Cardiac muscle cell (in vitro differentiated cells and primary cell): ENCODE results near the gene RAP1A. TPM values are rescaled to one million over a fixed set of nuclear protein-coding genes. Genes with fewer than 3 reads are reported as not detected.
"Not testable (repeated sequence)": the region's sequence is repeated elsewhere in the genome, so short reads cannot be mapped to it uniquely, and the experiment has no call there.

Source experiments
- DNase-seq, 2 donors: peaks; one replicate each; pipeline versions ENCODE4 v3.0.0 to v3.0.0-alpha.2; 2010 to 2017; ENCODE audit warnings: low read depth in 1 of 2, low spot score in 1 of 2
- H3K27ac ChIP-seq: fragments of 200-600 bp; sonication (generic); 2 replicates; pipeline ENCODE4 v1.5.1; 2016
- H3K27me3 ChIP-seq: fragments of 200-600 bp; sonication (generic); 2 replicates; pipeline ENCODE4 v1.6.0; 2016; ENCODE audit warnings: control low read depth
- H3K36me3 ChIP-seq: fragments of 200-600 bp; sonication (generic); 2 replicates; pipeline ENCODE4 v1.5.1; 2016; ENCODE audit warnings: control low read depth
- H3K4me1 ChIP-seq: fragments of 200-600 bp; sonication (generic); 2 replicates; pipeline ENCODE4 v1.8.1; 2017; ENCODE audit warnings: low read depth, mild to moderate bottlenecking, mixed run types
- H3K4me3 ChIP-seq: fragments of 200-600 bp; sonication (generic); 2 replicates; pipeline ENCODE4 v1.5.1; 2016; ENCODE audit warnings: mild to moderate bottlenecking
- H3K9me3 ChIP-seq: fragments of 200-600 bp; sonication (generic); 2 replicates; pipeline ENCODE4 v1.5.1; 2017; ENCODE audit warnings: low read depth, mild to moderate bottlenecking, control low read depth
- CTCF ChIP-seq: IDR thresholded peaks from 2 replicates; pipeline ENCODE4 v1.5.1; 2012; ENCODE audit warnings: low read depth, mild to moderate bottlenecking, low read length
- polyA plus RNA-seq: library from polyadenylated mRNA; unstranded; fragments of >200 nt; fragmentation: Nextera tagmentation; extraction: Ambion mirVana; gene quantifications from 2 replicates; pipeline ENCODE4 v1.2.1, GENCODE V29; 2016
- total RNA-seq: library from RNA; depleted of rRNA; stranded (reverse); fragments of >200 nt; gene quantifications from 2 replicates; pipeline ENCODE4 v1.2.3, GENCODE V29; 2016

RAP1A gene
- total and polyA plus RNA-seq, 2 experiments from 2014 or later: 13.5 to 18.3 TPM

- H3K4me3 ChIP-seq: peak overlapping the region; percentile 53
- no peak for TF ChIP-seq CTCF
- no peaks in the 10 kb centered on the region for H3K27me3 ChIP-seq
These were observed 117.9 kb downstream of the RAP1A start for GRCh38 chr1:111737216-111738132.

GRCh38 chr1:111738133-111738435 lies 118.5 kb downstream of the RAP1A start:
- no peaks in the 10 kb centered on the region for H3K36me3 ChIP-seq
- no peak for TF ChIP-seq CTCF
- H3K4me3 ChIP-seq: peak overlapping the region; percentile 53
- H3K4me1 ChIP-seq: peaks cover 23% of the 10 kb centered on the region
- DNase-seq: no peak
- no peaks in the 10 kb centered on the region for H3K9me3 ChIP-seq
- H3K27me3 ChIP-seq: no peaks in the 10 kb centered on the region
- peak overlapping the region; percentile 79 for H3K27ac ChIP-seq

More at GRCh38 chr1:111737216-111738132, 117.9 kb downstream of the RAP1A start:
- no peak for DNase-seq
- Histone ChIP-seq H3K9me3 (no peaks in the 10 kb centered on the region), H3K36me3 (no peaks in the 10 kb centered on the region), H3K27ac (peak overlapping the region; percentile 79), H3K4me1 (peaks cover 23% of the 10 kb centered on the region)

- Histone ChIP-seq H3K4me1 (peaks cover 23% of the 10 kb centered on the region), H3K27me3 (no peaks in the 10 kb centered on the region), H3K36me3 (no peaks in the 10 kb centered on the region), H3K9me3 (no peaks in the 10 kb centered on the region), H3K4me3 (peak overlapping the region; percentile 53), H3K27ac (peak overlapping the region; percentile 79)
- no peak for TF ChIP-seq CTCF
- DNase-seq: peak; percentile 76 to 79
These were observed 119.0 kb downstream of the RAP1A start for GRCh38 chr1:111738436-111739193.

GRCh38 chr1:111739194-111739924 lies 119.8 kb downstream of the RAP1A start, which contains the start of gene INKA2:
INKA2 (minus strand) TSS chr1:111739395; CDS start chr1:111739242, 153 bp downstream.
- Histone ChIP-seq H3K27ac (peak within 1 kb of the TSS; percentile 79), H3K36me3 (no peaks in the 10 kb centered on the region), H3K4me3 (peak within 1 kb of the TSS; percentile 53), H3K4me1 (peaks cover 23% of the 10 kb centered on the region), H3K27me3 (no peaks in the 10 kb centered on the region), H3K9me3 (no peaks in the 10 kb centered on the region)
- TF ChIP-seq CTCF: no peak
- DNase-seq: peak; percentile 86 to 94

GRCh38 chr1:111739925-111740765 lies 120.6 kb downstream of the RAP1A start:
- Histone ChIP-seq H3K4me3 (peak overlapping the region; percentile 53), H3K9me3 (no peaks in the 10 kb centered on the region), H3K27ac (peak overlapping the region; percentile 79), H3K4me1 (peaks cover 23% of the 10 kb centered on the region), H3K36me3 (no peaks in the 10 kb centered on the region), H3K27me3 (no peaks in the 10 kb centered on the region)
- peak; percentile 78 to 87 for DNase-seq
- peak; percentile 11 for TF ChIP-seq CTCF

- not testable (repeated sequence) for H3K4me3 ChIP-seq, DNase-seq, H3K27ac ChIP-seq, H3K9me3 ChIP-seq, H3K36me3 ChIP-seq, H3K27me3 ChIP-seq
- H3K4me1 ChIP-seq: peaks cover 18% of the 10 kb centered on the region
These were observed 122.7 kb downstream of the RAP1A start for GRCh38 chr1:111742292-111742691.
